Caco-2 (cell line): ENCODE measurements around the gene PPP1R3D. TPM values are rescaled to one million over a fixed set of nuclear protein-coding genes. Genes with fewer than 3 reads are reported as not detected.

ENCODE experiments used
- BruUV-seq: library from RNA; stranded (reverse); fragments of 400-500 nt; replicated peaks from 2 replicates; lab custom pipeline; 2021; lab: Mats Ljungman, UMichigan
- CTCF ChIA-PET: fragments of 300-600 bp; sonication (Branson Sonifier 250); formaldehyde crosslinking; loops from one replicate; lab custom pipeline; 2022; ENCODE audit warnings: antibody characterized with exemption; lab: Charles Lee
- POLR2A ChIA-PET: fragments of 300-600 bp; sonication (Branson Sonifier 250); formaldehyde crosslinking; loops from one replicate; lab custom pipeline; 2022; ENCODE audit warnings: antibody characterized with exemption; lab: Charles Lee
- DNase-seq, 2 experiments: peaks; one replicate each; pipeline versions ENCODE4 v3.0.0 to v3.0.0-alpha.2; 2020 to 2022
- H3K27me3 ChIP-seq: replicated peaks from 2 replicates; pipeline ENCODE4 v1.6.0; 2011; ENCODE audit warnings: low read length; ENCODE audit not compliant: control insufficient read depth, insufficient read depth
- H3K36me3 ChIP-seq: 2 replicates; pipeline ENCODE4 v1.5.1; 2011; ENCODE audit warnings: low read length; ENCODE audit not compliant: control insufficient read depth, insufficient read depth
- H3K4me1 ChIP-seq: fragments of 250-450 bp; sonication (Bioruptor Pico); 2 replicates; pipeline ENCODE4 v1.5.1; 2020; ENCODE audit warnings: mild to moderate bottlenecking
- H3K4me3 ChIP-seq: 2 replicates; pipeline ENCODE4 v1.5.1; 2011; ENCODE audit warnings: low read depth, mild to moderate bottlenecking, control low read depth, low read length
- H3K9me3 ChIP-seq: fragments of 250-450 bp; sonication (Bioruptor Pico); 2 replicates; pipeline ENCODE4 v1.5.1; 2020; ENCODE audit warnings: mild to moderate bottlenecking, moderate library complexity
- H3K27ac Mint-ChIP-seq: one replicate; pipeline ENCODE4 v1.8.0; 2022; ENCODE audit warnings: mixed read lengths; ENCODE audit not compliant: unreplicated experiment
- H3K27me3 Mint-ChIP-seq: one replicate; pipeline ENCODE4 v1.8.0; 2022; ENCODE audit warnings: mixed read lengths; ENCODE audit not compliant: insufficient read depth, unreplicated experiment
- H3K36me3 Mint-ChIP-seq: one replicate; pipeline ENCODE4 v1.8.0; 2022; ENCODE audit warnings: mild to moderate bottlenecking, mixed read lengths; ENCODE audit not compliant: insufficient read depth, unreplicated experiment
- H3K4me1 Mint-ChIP-seq: one replicate; pipeline ENCODE4 v1.8.0; 2022; ENCODE audit warnings: low read depth, mixed read lengths; ENCODE audit not compliant: unreplicated experiment
- H3K4me3 Mint-ChIP-seq: one replicate; pipeline ENCODE4 v1.8.0; 2022; ENCODE audit warnings: mild to moderate bottlenecking, moderate library complexity, mixed read lengths; ENCODE audit not compliant: unreplicated experiment
- H3K9me3 Mint-ChIP-seq: one replicate; pipeline ENCODE4 v1.8.0; 2022; ENCODE audit warnings: mixed read lengths; ENCODE audit not compliant: unreplicated experiment
- intact Hi-C: fragments of 100-400 bp; cut with micrococcal nuclease; formaldehyde crosslinking; loops from one replicate; pipeline ENCODE4 v1.10.0; 2022; ENCODE audit not compliant: unreplicated experiment
- total RNA-seq: library from RNA; stranded (reverse); gene quantifications from 2 replicates; pipeline ENCODE4 v1.2.3, GENCODE V29; 2022
- TF ChIP-seq, protein P1 (sequence below), 2 experiments: fragments of 200-600 bp in 1 of 2; IDR thresholded peaks; 1 replicate in 1 of 2; 2 replicates in 1 of 2; pipeline versions ENCODE4 v1.5.1 to v1.8.0; 2011 to 2022; ENCODE audit warnings: antibody characterized with exemption in 1 of 2, control low read depth in 1 of 2, inconsistent platforms in 1 of 2, low read depth in 1 of 2, low read length in 1 of 2, mild to moderate bottlenecking in 1 of 2, moderate library complexity in 1 of 2; ENCODE audit not compliant: insufficient read depth in 1 of 2, severe bottlenecking in 1 of 2, unreplicated experiment in 1 of 2

PPP1R3D gene
- total RNA-seq, 1 experiment from 2014 or later, result 10.4 TPM

DNA sequence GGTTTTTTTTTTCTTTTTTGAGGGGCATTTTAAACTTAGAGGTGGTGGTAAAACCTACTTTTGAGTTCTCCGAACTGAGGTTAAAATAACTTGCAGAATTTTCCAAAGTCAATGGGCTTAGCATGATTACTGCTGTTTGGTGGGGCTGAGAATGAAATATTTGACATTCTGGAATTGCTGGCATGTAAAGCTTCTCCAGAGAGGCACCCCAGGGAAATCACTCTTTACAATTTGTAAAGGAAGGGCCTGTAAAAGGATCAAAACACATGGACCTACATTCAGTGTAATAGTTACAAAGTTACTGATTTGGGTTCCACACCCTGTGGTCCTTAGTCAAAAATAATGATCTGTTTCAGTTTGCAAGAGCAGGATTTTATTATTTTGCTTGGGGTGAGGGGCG lies 5.6 kb upstream of the PPP1R3D start:
- Mint-ChIP-seq H3K4me1 (peaks cover 19% of the 10 kb centered on the region), H3K27ac (no peak overlapping the region), H3K4me3 (no peak overlapping the region), H3K36me3 (peaks cover 43% of the 10 kb centered on the region), H3K27me3 (no peaks in the 10 kb centered on the region), H3K9me3 (no peaks in the 10 kb centered on the region)
- BruUV-seq, result no TSS peak
- Histone ChIP-seq H3K4me1 (peaks cover 9% of the 10 kb centered on the region; the same call in 1 of the 2 replicates), H3K4me3 (no peak overlapping the region), H3K9me3 (no peaks in the 10 kb centered on the region), H3K36me3 (no peaks in the 10 kb centered on the region; the same call in 1 of the 2 replicates), H3K27me3 (no peaks in the 10 kb centered on the region)
- intact Hi-C loops, result loop anchor here (5.0 to 10.0 kb wide), 2 partner anchors 42 to 419 kb away; no protein-coding TSS in a partner anchor
- TF ChIP-seq, protein P1, sequence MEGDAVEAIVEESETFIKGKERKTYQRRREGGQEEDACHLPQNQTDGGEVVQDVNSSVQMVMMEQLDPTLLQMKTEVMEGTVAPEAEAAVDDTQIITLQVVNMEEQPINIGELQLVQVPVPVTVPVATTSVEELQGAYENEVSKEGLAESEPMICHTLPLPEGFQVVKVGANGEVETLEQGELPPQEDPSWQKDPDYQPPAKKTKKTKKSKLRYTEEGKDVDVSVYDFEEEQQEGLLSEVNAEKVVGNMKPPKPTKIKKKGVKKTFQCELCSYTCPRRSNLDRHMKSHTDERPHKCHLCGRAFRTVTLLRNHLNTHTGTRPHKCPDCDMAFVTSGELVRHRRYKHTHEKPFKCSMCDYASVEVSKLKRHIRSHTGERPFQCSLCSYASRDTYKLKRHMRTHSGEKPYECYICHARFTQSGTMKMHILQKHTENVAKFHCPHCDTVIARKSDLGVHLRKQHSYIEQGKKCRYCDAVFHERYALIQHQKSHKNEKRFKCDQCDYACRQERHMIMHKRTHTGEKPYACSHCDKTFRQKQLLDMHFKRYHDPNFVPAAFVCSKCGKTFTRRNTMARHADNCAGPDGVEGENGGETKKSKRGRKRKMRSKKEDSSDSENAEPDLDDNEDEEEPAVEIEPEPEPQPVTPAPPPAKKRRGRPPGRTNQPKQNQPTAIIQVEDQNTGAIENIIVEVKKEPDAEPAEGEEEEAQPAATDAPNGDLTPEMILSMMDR (IDR thresholded peaks at IDR 0.05; ENCODE audit: insufficient read depth in 1 of 2, low read depth in 1 of 2, low read length in 1 of 2, severe bottlenecking in 1 of 2, unreplicated experiment in 1 of 2), result no peak
- no peak for DNase-seq
- CTCF ChIA-PET, result interaction anchor here (0.6 to 2.9 kb wide), 4 partner anchors 9 to 112 kb away, joined by 3 to 12 read pairs (median 6); partner anchors contain the start of gene SYCP2
- POLR2A ChIA-PET, result interaction anchor here (0.7 to 1.6 kb wide), 2 partner anchors 13 to 20 kb away, joined by 3 to 4 read pairs; no protein-coding TSS in a partner anchor

GRCh38 chr20:59945175-59945574 lies 5.1 kb upstream of the PPP1R3D start:
- intact Hi-C loops, result loop anchor here (5.0 to 10.0 kb wide), 2 partner anchors 42 to 420 kb away; no protein-coding TSS in a partner anchor
- H3K4me1 ChIP-seq, result peaks cover 9% of the 10 kb centered on the region; the same call in 1 of the 2 replicates
- H3K27ac Mint-ChIP-seq, result no peak overlapping the region
- peaks cover 19% of the 10 kb centered on the region for H3K4me1 Mint-ChIP-seq
- no peaks in the 10 kb centered on the region for H3K9me3 Mint-ChIP-seq
- H3K27me3 Mint-ChIP-seq, result no peaks in the 10 kb centered on the region
- DNase-seq, result no peak
- H3K4me3 ChIP-seq, result no peak overlapping the region
- H3K27me3 ChIP-seq, result no peaks in the 10 kb centered on the region
- POLR2A ChIA-PET, result interaction anchor here (1.6 kb wide), 1 partner anchor 12 kb away, joined by 4 read pairs; no protein-coding TSS in a partner anchor
- BruUV-seq, result no TSS peak
- no peak overlapping the region for H3K4me3 Mint-ChIP-seq
- CTCF ChIA-PET, result interaction anchor here (0.8 to 2.9 kb wide), 5 partner anchors 10 to 178 kb away, joined by 3 to 12 read pairs (median 6); partner anchors contain the start of gene SYCP2
- H3K36me3 Mint-ChIP-seq, result peaks cover 48% of the 10 kb centered on the region
- H3K9me3 ChIP-seq, result no peaks in the 10 kb centered on the region
- TF ChIP-seq, protein P1 (IDR thresholded peaks at IDR 0.05; ENCODE audit: insufficient read depth in 1 of 2, low read depth in 1 of 2, low read length in 1 of 2, severe bottlenecking in 1 of 2, unreplicated experiment in 1 of 2), result no peak
- no peaks in the 10 kb centered on the region; the same call in 1 of the 2 replicates for H3K36me3 ChIP-seq

DNA sequence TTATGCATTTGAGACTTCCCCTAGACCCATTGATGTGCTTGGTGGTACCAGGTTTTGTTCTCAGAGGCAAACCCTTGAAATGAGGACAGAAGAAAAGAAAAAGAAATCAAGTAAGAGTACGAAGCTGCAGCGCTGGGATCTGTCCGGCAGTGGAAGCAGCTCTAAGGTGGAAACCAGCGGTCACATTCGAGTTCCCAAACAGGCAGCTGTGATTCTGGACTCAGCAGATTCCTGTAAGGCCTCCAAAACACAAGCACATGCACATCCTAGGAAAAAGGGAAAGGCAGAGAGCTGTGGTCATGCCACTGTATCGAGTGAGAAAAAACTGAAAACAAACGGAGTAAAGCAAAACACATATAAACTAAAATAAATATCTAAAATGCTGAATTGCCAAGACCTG lies 4.6 kb upstream of the PPP1R3D start:
- no peaks in the 10 kb centered on the region for H3K9me3 ChIP-seq
- ChIA-PET POLR2A (interaction anchor here (1.6 kb wide), 1 partner anchor 12 kb away, joined by 4 read pairs; no protein-coding TSS in a partner anchor), CTCF (interaction anchor here (0.8 to 2.9 kb wide), 5 partner anchors 10 to 178 kb away, joined by 3 to 12 read pairs (median 6); partner anchors contain the start of gene SYCP2)
- H3K4me3 ChIP-seq, result no peak overlapping the region
- Mint-ChIP-seq H3K27ac (no peak overlapping the region), H3K36me3 (peaks cover 52% of the 10 kb centered on the region), H3K27me3 (no peaks in the 10 kb centered on the region), H3K4me1 (peaks cover 19% of the 10 kb centered on the region), H3K9me3 (no peaks in the 10 kb centered on the region), H3K4me3 (no peak overlapping the region)
- H3K4me1 ChIP-seq, result peaks cover 9% of the 10 kb centered on the region; the same call in 1 of the 2 replicates
- no TSS peak for BruUV-seq
- H3K36me3 ChIP-seq, result no peaks in the 10 kb centered on the region; the same call in 1 of the 2 replicates
- no peak for DNase-seq
- TF ChIP-seq, protein P1 (IDR thresholded peaks at IDR 0.05; ENCODE audit: insufficient read depth in 1 of 2, low read depth in 1 of 2, low read length in 1 of 2, severe bottlenecking in 1 of 2, unreplicated experiment in 1 of 2), result no peak
- no peaks in the 10 kb centered on the region for H3K27me3 ChIP-seq
- intact Hi-C loops, result loop anchor here (5.0 to 10.0 kb wide), 2 partner anchors 43 to 420 kb away; no protein-coding TSS in a partner anchor
